ENCODE data around the gene TMEM141.
A peak's percentile ranks its signal among the peaks of the same experiment; 100 is the strongest.
"Not testable (repeated sequence)": the region's sequence is repeated elsewhere in the genome, so short reads cannot be mapped to it uniquely, and the experiment has no call there.

Gene TMEM141

GRCh38 chr9:136796238-136796774, 5.2 kb downstream of the TMEM141 start, which contains the start of gene CCDC183:
CCDC183 (plus strand) TSS chr9:136796338; CDS start chr9:136796398, 60 bp downstream.
- Histone ChIP-seq H3K27me3 (ENCODE audit: low read depth, low read length) (peaks cover 34% of the 10 kb centered on the region), H4K20me1 (ENCODE audit: insufficient read depth, low read length) (peaks cover 7% of the 10 kb centered on the region; the same call in 1 of the 2 replicates), H3K4me1 (ENCODE audit: low read length) (peaks cover 28% of the 10 kb centered on the region), H3K36me3 (replicated peaks; ENCODE audit: low read depth, low read length) (peaks cover 6% of the 10 kb centered on the region), H3K9me3 (ENCODE audit: insufficient read depth, low read length) (no peaks in the 10 kb centered on the region), H3K79me2 (ENCODE audit: low read length) (no peaks in the 10 kb centered on the region), H2AFZ (ENCODE audit: low read depth, low read length) (no peak within 1 kb of the TSS), H3K4me3 (ENCODE audit: low read length) (no peak within 1 kb of the TSS), H3K9ac (ENCODE audit: low read length) (no peak within 1 kb of the TSS), H3K27ac (ENCODE audit: low read length) (no peak within 1 kb of the TSS), H3K4me2 (ENCODE audit: low read length) (no peak within 1 kb of the TSS)
- TF ChIP-seq CTCF (IDR thresholded peaks at IDR 0.05; ENCODE audit: low read depth, low read length), result no peak
- TF ChIP-seq EZH2phosphoT487 (IDR thresholded peaks at IDR 0.05; ENCODE audit: low read depth), result no peak

- not testable (repeated sequence) for H3K27ac ChIP-seq (ENCODE audit: low read length); H3K4me2 ChIP-seq (ENCODE audit: low read length); H3K79me2 ChIP-seq (ENCODE audit: low read length); H3K9ac ChIP-seq (ENCODE audit: low read length); H3K36me3 ChIP-seq (replicated peaks; ENCODE audit: low read depth, low read length); H4K20me1 ChIP-seq (ENCODE audit: insufficient read depth, low read length); H3K4me3 ChIP-seq (ENCODE audit: low read length); H2AFZ ChIP-seq (ENCODE audit: low read depth, low read length); H3K9me3 ChIP-seq (ENCODE audit: insufficient read depth, low read length)
- peaks cover 30% of the 10 kb centered on the region for H3K4me1 ChIP-seq (ENCODE audit: low read length)
- H3K27me3 ChIP-seq (ENCODE audit: low read depth, low read length), result peaks cover 35% of the 10 kb centered on the region
These were observed 5.7 kb downstream of the TMEM141 start for GRCh38 chr9:136796775-136797347.

GRCh38 chr9:136798708-136799078, 7.5 kb downstream of the TMEM141 start:
- no peak overlapping the region for H2AFZ ChIP-seq (ENCODE audit: low read depth, low read length)
- peaks cover 26% of the 10 kb centered on the region for H3K4me1 ChIP-seq (ENCODE audit: low read length)
- no peaks in the 10 kb centered on the region for H3K36me3 ChIP-seq (replicated peaks; ENCODE audit: low read depth, low read length)
- no peak overlapping the region for H3K9ac ChIP-seq (ENCODE audit: low read length)
- H3K79me2 ChIP-seq (ENCODE audit: low read length), result no peaks in the 10 kb centered on the region
- H3K4me3 ChIP-seq (ENCODE audit: low read length), result no peak overlapping the region
- no peak overlapping the region for H3K27ac ChIP-seq (ENCODE audit: low read length)
- peaks cover 7% of the 10 kb centered on the region; the same call in 1 of the 2 replicates for H4K20me1 ChIP-seq (ENCODE audit: insufficient read depth, low read length)
- no peak overlapping the region for H3K4me2 ChIP-seq (ENCODE audit: low read length)
- peaks cover 41% of the 10 kb centered on the region for H3K27me3 ChIP-seq (ENCODE audit: low read depth, low read length)
- no peak for TF ChIP-seq EZH2phosphoT487 (IDR thresholded peaks at IDR 0.05; ENCODE audit: low read depth)
- no peak for TF ChIP-seq CTCF (IDR thresholded peaks at IDR 0.05; ENCODE audit: low read depth, low read length)
- H3K9me3 ChIP-seq (ENCODE audit: insufficient read depth, low read length), result no peaks in the 10 kb centered on the region

- Histone ChIP-seq H3K9me3 (ENCODE audit: insufficient read depth, low read length) (no peaks in the 10 kb centered on the region), H3K4me2 (ENCODE audit: low read length) (peak overlapping the region; percentile 94), H3K4me1 (ENCODE audit: low read length) (peaks cover 26% of the 10 kb centered on the region), H3K27me3 (ENCODE audit: low read depth, low read length) (peaks cover 41% of the 10 kb centered on the region), H2AFZ (ENCODE audit: low read depth, low read length) (no peak overlapping the region), H3K27ac (ENCODE audit: low read length) (no peak overlapping the region), H3K79me2 (ENCODE audit: low read length) (no peaks in the 10 kb centered on the region), H3K9ac (ENCODE audit: low read length) (no peak overlapping the region), H4K20me1 (ENCODE audit: insufficient read depth, low read length) (peaks cover 7% of the 10 kb centered on the region; the same call in 1 of the 2 replicates), H3K36me3 (replicated peaks; ENCODE audit: low read depth, low read length) (no peaks in the 10 kb centered on the region), H3K4me3 (ENCODE audit: low read length) (peak overlapping the region; percentile 74)
- TF ChIP-seq CTCF (IDR thresholded peaks at IDR 0.05; ENCODE audit: low read depth, low read length) (no peak), EZH2phosphoT487 (IDR thresholded peaks at IDR 0.05; ENCODE audit: low read depth) (no peak)
These were observed 8.1 kb downstream of the TMEM141 start for GRCh38 chr9:136799079-136799853.

Data from OCI-LY3 (cell line).